Measurements from ENCODE around the gene C13orf46. TPM values are rescaled to one million over a fixed set of nuclear protein-coding genes. Genes with fewer than 3 reads are reported as not detected.

C13orf46 gene
- total RNA-seq, 1 experiment from 2014 or later: not detected

GRCh38 chr13:113937527-113938180 is 36.2 kb downstream of the C13orf46 start:
- BruUV-seq (replicated peaks): no TSS peak
- POLR2A ChIA-PET: no interaction called here
- no peaks in the 10 kb centered on the region for H3K27me3 ChIP-seq (replicated peaks; ENCODE audit: control insufficient read depth, insufficient read depth, low read length)
- Mint-ChIP-seq H3K36me3 (ENCODE audit: insufficient read depth, unreplicated experiment) (no peaks in the 10 kb centered on the region), H3K27ac (ENCODE audit: unreplicated experiment) (no peak overlapping the region), H3K4me3 (ENCODE audit: unreplicated experiment) (no peak overlapping the region), H3K27me3 (ENCODE audit: insufficient read depth, unreplicated experiment) (no peaks in the 10 kb centered on the region), H3K4me1 (ENCODE audit: low read depth, unreplicated experiment) (peaks cover 6% of the 10 kb centered on the region), H3K9me3 (ENCODE audit: unreplicated experiment) (no peaks in the 10 kb centered on the region)
- no peak overlapping the region for H3K4me3 ChIP-seq (ENCODE audit: low read depth, low read length)
- DNase-seq: no peak
- H3K9me3 ChIP-seq: no peaks in the 10 kb centered on the region
- no peak for TF ChIP-seq CTCF (IDR thresholded peaks at IDR 0.05; ENCODE audit: insufficient read depth in 1 of 2, low read depth in 1 of 2, low read length in 1 of 2, severe bottlenecking in 1 of 2, unreplicated experiment in 1 of 2)
- H3K36me3 ChIP-seq (ENCODE audit: control insufficient read depth, insufficient read depth, low read length): no peaks in the 10 kb centered on the region
- intact Hi-C loops (cut with micrococcal nuclease; ENCODE audit: unreplicated experiment): no loop called here
- peaks cover 11% of the 10 kb centered on the region for H3K4me1 ChIP-seq
- CTCF ChIA-PET: no interaction called here

- H3K36me3 Mint-ChIP-seq (ENCODE audit: insufficient read depth, unreplicated experiment): no peaks in the 10 kb centered on the region
- POLR2A ChIA-PET: no interaction called here
- peaks cover 11% of the 10 kb centered on the region for H3K4me1 ChIP-seq
- DNase-seq: no peak
- no peak overlapping the region for H3K4me3 ChIP-seq (ENCODE audit: low read depth, low read length)
- H3K36me3 ChIP-seq (ENCODE audit: control insufficient read depth, insufficient read depth, low read length): no peaks in the 10 kb centered on the region
- no peak overlapping the region for H3K27ac Mint-ChIP-seq (ENCODE audit: unreplicated experiment)
- H3K27me3 Mint-ChIP-seq (ENCODE audit: insufficient read depth, unreplicated experiment): no peaks in the 10 kb centered on the region
- TF ChIP-seq CTCF (IDR thresholded peaks at IDR 0.05; ENCODE audit: insufficient read depth in 1 of 2, low read depth in 1 of 2, low read length in 1 of 2, severe bottlenecking in 1 of 2, unreplicated experiment in 1 of 2): no peak
- intact Hi-C loops (cut with micrococcal nuclease; ENCODE audit: unreplicated experiment): no loop called here
- no peaks in the 10 kb centered on the region for H3K9me3 ChIP-seq
- peaks cover 6% of the 10 kb centered on the region for H3K4me1 Mint-ChIP-seq (ENCODE audit: low read depth, unreplicated experiment)
- no peaks in the 10 kb centered on the region for H3K9me3 Mint-ChIP-seq (ENCODE audit: unreplicated experiment)
- CTCF ChIA-PET: no interaction called here
- H3K27me3 ChIP-seq (replicated peaks; ENCODE audit: control insufficient read depth, insufficient read depth, low read length): no peaks in the 10 kb centered on the region
- H3K4me3 Mint-ChIP-seq (ENCODE audit: unreplicated experiment): no peak overlapping the region
- no TSS peak for BruUV-seq (replicated peaks)
Observed at GRCh38 chr13:113937073-113937472, 36.8 kb downstream of the C13orf46 start.

GRCh38 chr13:113936166-113936965 is 37.5 kb downstream of the C13orf46 start:
- no peak for TF ChIP-seq CTCF (IDR thresholded peaks at IDR 0.05; ENCODE audit: insufficient read depth in 1 of 2, low read depth in 1 of 2, low read length in 1 of 2, severe bottlenecking in 1 of 2, unreplicated experiment in 1 of 2)
- BruUV-seq (replicated peaks): no TSS peak

More at GRCh38 chr13:113936166-113936965, 37.5 kb downstream of the C13orf46 start:
- peaks cover 11% of the 10 kb centered on the region for H3K4me1 ChIP-seq
- no peak for DNase-seq
- H3K9me3 ChIP-seq: no peaks in the 10 kb centered on the region
- no peaks in the 10 kb centered on the region for H3K27me3 Mint-ChIP-seq (ENCODE audit: insufficient read depth, unreplicated experiment)
- no peaks in the 10 kb centered on the region for H3K36me3 ChIP-seq (ENCODE audit: control insufficient read depth, insufficient read depth, low read length)
- H3K4me3 Mint-ChIP-seq (ENCODE audit: unreplicated experiment): no peak overlapping the region
- no peaks in the 10 kb centered on the region for H3K9me3 Mint-ChIP-seq (ENCODE audit: unreplicated experiment)
- CTCF ChIA-PET: interaction anchor here (0.6 kb wide), 1 partner anchor 34 kb away, joined by 4 read pairs; no protein-coding TSS in a partner anchor
- no peak overlapping the region for H3K27ac Mint-ChIP-seq (ENCODE audit: unreplicated experiment)
- no peak overlapping the region for H3K4me3 ChIP-seq (ENCODE audit: low read depth, low read length)
- H3K27me3 ChIP-seq (replicated peaks; ENCODE audit: control insufficient read depth, insufficient read depth, low read length): no peaks in the 10 kb centered on the region
- POLR2A ChIA-PET: no interaction called here
- intact Hi-C loops (cut with micrococcal nuclease; ENCODE audit: unreplicated experiment): no loop called here
- H3K36me3 Mint-ChIP-seq (ENCODE audit: insufficient read depth, unreplicated experiment): no peaks in the 10 kb centered on the region
- peaks cover 6% of the 10 kb centered on the region for H3K4me1 Mint-ChIP-seq (ENCODE audit: low read depth, unreplicated experiment)
